RPMI7951 (cell line): ENCODE measurements around the gene KLF4. TPM values are rescaled to one million over a fixed set of nuclear protein-coding genes. Genes with fewer than 3 reads are reported as not detected.
"Not testable (repeated sequence)": the region's sequence is repeated elsewhere in the genome, so short reads cannot be mapped to it uniquely, and the experiment has no call there.

Experiments used
- DNase-seq: peaks from one replicate; pipeline ENCODE4 v3.0.0-alpha.2; 2012; ENCODE audit warnings: low read depth
- total RNA-seq: library from RNA; depleted of rRNA; stranded (reverse); fragments of >200 nt; shearing (Covaris generic); gene quantifications from 2 replicates; pipeline ENCODE4 v1.2.3, GENCODE V29; 2014; rRNA removed

Gene KLF4
- 4.9 and 5.0 TPM in 2 replicates for total RNA-seq

GRCh38 chr9:107489687-107490605, at the start of gene KLF4:
Gene KLF4, minus strand, starts transcription at chr9:107489769. Its CDS starts 597 bp downstream, at chr9:107489172.
- peak; percentile 93 for DNase-seq

GRCh38 chr9:107536462-107536861, 46.9 kb upstream of the KLF4 start:
- DNase-seq, result no peak

DNA sequence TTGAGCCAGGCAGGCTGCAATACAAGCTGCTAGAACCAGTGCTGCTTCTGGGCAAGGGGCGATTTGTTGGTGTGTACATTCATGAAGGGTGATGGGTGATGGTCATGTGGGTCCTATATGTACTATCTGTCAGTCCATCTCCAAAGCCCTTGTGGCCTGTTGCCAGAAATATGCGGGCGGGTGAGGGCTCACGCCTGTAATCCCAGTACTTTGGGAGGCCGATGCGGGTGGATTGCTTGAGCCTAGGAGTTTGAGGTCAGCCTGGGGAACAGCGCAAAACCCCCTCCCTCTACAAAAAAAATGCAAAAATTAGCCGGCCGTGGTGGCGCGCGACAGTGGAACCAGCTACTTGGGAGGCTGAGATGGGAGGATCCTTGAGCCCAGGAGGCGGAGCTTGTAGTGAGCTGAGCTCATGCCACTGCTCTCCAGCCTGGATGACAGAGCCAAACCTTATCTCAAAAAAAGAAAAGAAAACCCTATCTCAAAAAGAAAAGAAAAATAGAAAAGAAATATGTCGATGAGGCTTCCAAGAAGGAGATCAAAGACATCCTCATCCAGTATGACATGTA, 45.0 kb upstream of the KLF4 start:
- DNase-seq, result no peak

DNA sequence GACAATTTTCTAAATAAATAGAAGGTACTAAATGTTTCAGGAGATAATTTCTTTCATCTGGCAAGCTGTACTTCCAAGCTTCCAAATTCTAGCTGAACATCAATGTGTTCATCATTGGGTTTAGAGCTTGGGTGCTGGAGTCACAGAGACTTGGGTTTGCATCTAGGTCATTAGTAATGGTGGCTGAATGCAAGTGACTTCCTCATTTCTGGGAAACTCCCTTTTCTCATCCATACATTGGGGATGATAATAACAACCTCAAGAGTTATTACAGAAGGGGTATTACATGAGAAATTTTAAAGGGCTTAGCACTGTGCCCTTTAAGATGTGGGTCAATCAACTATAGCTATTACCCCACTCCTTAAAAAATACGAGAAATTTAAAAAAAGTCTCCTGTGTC, 41.1 kb upstream of the KLF4 start:
- no peak for DNase-seq

GRCh38 chr9:107528686-107529085, 39.1 kb upstream of the KLF4 start:
- DNase-seq, result no peak

GRCh38 chr9:107523539-107523938, 34.0 kb upstream of the KLF4 start:
- no peak for DNase-seq

DNA sequence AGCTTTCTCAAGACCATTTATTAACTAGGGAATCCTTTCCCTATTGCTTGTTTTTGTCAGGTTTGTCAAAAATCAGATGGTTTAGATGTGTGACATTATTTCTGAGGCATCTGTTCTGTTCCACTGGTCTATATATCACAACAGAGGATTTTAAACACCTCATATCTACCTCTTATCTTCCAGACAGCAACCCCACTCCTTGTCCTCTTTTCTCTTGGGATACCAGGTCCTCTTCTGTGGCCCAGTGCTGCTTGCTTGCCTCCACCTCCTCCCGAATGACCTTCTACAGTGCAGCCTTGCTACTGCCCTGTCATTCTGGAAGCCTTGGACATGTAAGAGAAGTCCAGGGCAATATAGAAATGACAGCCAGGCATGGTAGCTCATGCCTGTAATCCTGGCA, 30.6 kb upstream of the KLF4 start:
- DNase-seq, result no peak

- DNase-seq, result no peak
Observed at GRCh38 chr9:107518037-107518807, 28.7 kb upstream of the KLF4 start.

GRCh38 chr9:107513464-107514100, 24.0 kb upstream of the KLF4 start:
- DNase-seq, result no peak

DNA sequence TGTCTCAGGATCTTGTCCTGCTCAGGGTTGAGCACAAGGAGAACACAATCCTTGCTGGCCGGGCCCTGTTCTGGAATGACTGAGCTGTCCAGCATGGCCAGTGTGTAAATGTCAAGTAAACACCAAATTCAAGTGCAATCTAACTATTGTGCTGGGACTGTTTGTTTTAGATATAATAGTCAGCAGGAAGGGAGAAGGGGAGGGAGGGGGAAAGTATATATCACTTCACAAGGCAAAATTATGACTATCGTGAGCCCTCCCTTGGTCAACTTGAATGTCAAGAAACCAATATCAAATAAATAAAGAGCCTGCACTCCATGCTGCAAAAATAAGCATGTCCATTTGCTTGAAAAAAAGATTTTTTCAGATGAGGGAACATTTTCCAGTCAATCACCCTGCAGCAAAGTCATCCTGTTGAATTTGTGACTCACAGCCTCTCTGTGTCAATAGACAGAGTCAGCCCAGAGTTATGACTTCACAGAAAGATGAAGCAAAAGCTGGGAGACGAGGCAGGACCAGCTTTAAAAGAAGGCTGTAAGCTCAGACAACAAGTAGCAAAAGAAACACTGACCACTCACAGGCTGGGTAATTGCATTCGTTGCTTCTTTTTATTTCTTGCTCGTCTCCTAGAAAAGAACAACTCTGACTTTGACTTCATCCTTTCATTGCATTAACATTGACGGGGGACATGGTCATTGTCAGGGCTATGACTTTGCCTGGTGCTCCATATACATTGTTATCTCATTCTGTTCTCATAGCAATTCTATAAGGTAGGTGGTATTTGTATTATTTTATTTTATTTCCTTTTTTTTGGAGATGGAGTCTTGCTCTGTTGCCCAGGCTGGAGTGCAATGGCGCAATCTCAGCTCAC, 15.3 kb upstream of the KLF4 start:
- DNase-seq, result peak; percentile 73

GRCh38 chr9:107502464-107502863, 12.9 kb upstream of the KLF4 start:
- no peak for DNase-seq

- DNase-seq, result not testable (repeated sequence)
Observed at GRCh38 chr9:107500421-107501200, 11.0 kb upstream of the KLF4 start.

GRCh38 chr9:107496976-107497375, 7.4 kb upstream of the KLF4 start:
- no peak for DNase-seq

GRCh38 chr9:107492381-107492970, 2.9 kb upstream of the KLF4 start:
- DNase-seq, result no peak

DNA sequence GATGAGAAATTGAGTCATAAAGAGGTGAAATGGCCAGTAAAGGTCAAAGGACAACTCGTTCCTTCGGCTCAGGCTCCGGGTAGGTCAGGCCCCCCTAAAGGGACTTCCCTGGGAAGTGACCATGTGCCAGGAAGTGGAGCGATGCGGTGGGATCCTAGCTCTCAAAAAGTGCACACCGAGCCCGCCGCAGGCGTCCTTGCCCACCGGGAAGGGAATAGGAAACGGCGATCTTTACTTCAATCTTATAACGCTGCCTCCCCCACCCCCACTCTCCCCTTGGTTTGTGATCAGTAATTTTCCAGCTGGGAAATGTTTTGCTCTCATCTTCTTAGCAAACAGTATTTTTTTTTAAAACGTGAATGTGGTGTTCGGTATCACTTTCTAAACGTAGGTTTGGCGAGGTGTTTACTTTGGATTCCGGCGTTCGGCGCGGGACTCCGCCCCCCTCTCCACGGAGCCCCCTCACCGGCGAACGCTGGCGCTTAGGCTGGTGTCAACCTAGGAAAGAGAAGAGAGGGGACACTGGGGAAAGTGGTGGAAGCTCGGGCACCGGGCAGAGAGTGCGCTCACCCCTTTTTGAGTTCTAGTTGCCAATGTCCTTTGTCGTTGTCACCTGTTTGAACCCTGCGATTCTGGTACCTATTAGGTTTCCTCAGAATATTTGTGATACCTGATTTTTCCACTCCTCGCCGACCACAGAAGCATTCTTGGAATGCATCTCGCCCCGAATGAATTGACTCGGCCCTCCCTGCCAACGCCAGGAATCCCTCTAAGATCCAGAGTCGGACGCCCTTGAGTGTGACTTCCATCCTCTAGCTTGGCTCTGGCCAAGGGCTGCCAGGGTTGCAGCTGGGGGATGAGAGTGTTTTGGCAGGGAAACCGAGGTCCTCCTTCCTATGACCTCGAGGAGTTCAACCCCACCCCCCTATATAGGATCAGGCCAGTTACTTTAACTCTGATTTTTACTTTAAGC, 1.8 kb upstream of the KLF4 start:
- DNase-seq, result no peak

DNA sequence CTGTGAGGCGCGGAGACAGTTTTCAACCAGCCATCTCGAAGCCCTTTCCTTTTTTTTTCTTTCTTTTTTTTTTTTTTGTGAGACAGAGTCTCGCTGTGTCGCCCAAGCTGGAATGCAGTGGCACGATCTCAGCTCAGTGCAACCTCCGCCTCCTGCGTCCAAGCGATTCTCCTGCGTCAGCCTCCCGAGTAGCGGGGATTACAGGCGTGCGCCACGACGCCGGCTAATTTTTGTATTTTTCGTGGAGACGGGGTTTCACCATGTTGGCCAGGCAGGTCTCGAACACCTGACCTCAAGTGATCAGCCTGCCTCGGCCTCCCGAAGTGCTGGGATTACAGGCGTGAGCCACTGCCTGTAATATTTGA, 1.0 kb upstream of the KLF4 start:
- not testable (repeated sequence) for DNase-seq

- no peak for DNase-seq
Observed at GRCh38 chr9:107489144-107489673, 360 bp downstream of the KLF4 start.
